H1 (cell line): ENCODE results near the gene PECR. TPM values are rescaled to one million over a fixed set of nuclear protein-coding genes. Genes with fewer than 3 reads are reported as not detected.

Experiments
- CTCF ChIA-PET: fragments of 300-600 bp; sonication (Branson Sonifier 250); formaldehyde crosslinking; loops from one replicate; lab custom pipeline; 2021; ENCODE audit not compliant: partially characterized antibody; lab: Charles Lee
- POLR2A ChIA-PET: fragments of 300-600 bp; sonication (Branson Sonifier 250); formaldehyde crosslinking; loops from one replicate; lab custom pipeline; 2021; ENCODE audit warnings: inconsistent platforms; ENCODE audit not compliant: partially characterized antibody; lab: Charles Lee
- DNase-seq, 2 experiments: peaks; one replicate each; pipeline versions ENCODE4 v3.0.0 to v3.0.0-alpha.2; 2010 to 2022; ENCODE audit warnings: low spot score in 2 of 2, low read depth in 1 of 2, mixed read lengths in 1 of 2
- FAIRE-seq: peaks from 2 replicates; lab custom pipeline; 2011; peaks lifted over from hg19 to GRCh38; lab: Jason Lieb, UNC
- H2AFZ ChIP-seq: 2 replicates; pipeline ENCODE4 v1.8.1; 2012; ENCODE audit warnings: low read length, inconsistent platforms
- H2AK5ac ChIP-seq: 2 replicates; pipeline ENCODE4 v1.6.1; 2013; ENCODE audit warnings: low read depth, low read length
- H2BK120ac ChIP-seq: replicated peaks from 2 replicates; pipeline ENCODE3; 2013; ENCODE audit warnings: low read depth, low read length, inconsistent platforms
- H2BK12ac ChIP-seq: 2 replicates; pipeline ENCODE4 v1.6.1; 2013; ENCODE audit warnings: low read depth, low read length
- H2BK15ac ChIP-seq: 2 replicates; pipeline ENCODE4 v1.6.1; 2013; ENCODE audit warnings: low read length
- H2BK20ac ChIP-seq: 2 replicates; pipeline ENCODE4 v1.6.1; 2013; ENCODE audit warnings: low read length
- H2BK5ac ChIP-seq: 2 replicates; pipeline ENCODE4 v1.6.1; 2013; ENCODE audit warnings: low read depth, low read length
- H3K14ac ChIP-seq: 2 replicates; pipeline ENCODE4 v1.6.1; 2013; ENCODE audit warnings: inconsistent platforms; ENCODE audit not compliant: insufficient read length
- H3K18ac ChIP-seq: 2 replicates; pipeline ENCODE4 v1.6.1; 2013; ENCODE audit warnings: low read length; ENCODE audit errors: extremely low read depth
- H3K23ac ChIP-seq: 2 replicates; pipeline ENCODE4 v1.6.1; 2013; ENCODE audit warnings: inconsistent platforms; ENCODE audit not compliant: insufficient read length
- H3K23me2 ChIP-seq: 2 replicates; pipeline ENCODE4 v1.6.1; 2013; ENCODE audit warnings: low read depth, low read length
- H3K27ac ChIP-seq: 2 replicates; pipeline ENCODE4 v1.6.1; 2011; ENCODE audit warnings: low read depth, low read length, inconsistent platforms
- H3K27me3 ChIP-seq, 4 experiments: replicated peaks in 1 of 4; 1 replicate in 1 of 4; 2 replicates in 3 of 4; pipeline versions ENCODE4 v1.6.1 to v1.8.1; 2011 to 2013; ENCODE audit warnings: low read length in 3 of 4, mild to moderate bottlenecking in 3 of 4, inconsistent platforms in 2 of 4, mixed read lengths in 2 of 4, moderate library complexity in 1 of 4; ENCODE audit not compliant: control insufficient read depth in 3 of 4, insufficient read depth in 3 of 4; ENCODE audit errors: extremely low read depth in 1 of 4
- H3K36me3 ChIP-seq, 4 experiments: 2 replicates each; pipeline versions ENCODE4 v1.6.1 to v1.8.1; 2011 to 2013; ENCODE audit warnings: mild to moderate bottlenecking in 4 of 4, low read length in 3 of 4, moderate library complexity in 2 of 4, control low read depth in 1 of 4, inconsistent platforms in 1 of 4; ENCODE audit not compliant: insufficient read depth in 4 of 4, control insufficient read depth in 2 of 4
- H3K4ac ChIP-seq: replicated peaks from 2 replicates; pipeline ENCODE3; 2013; ENCODE audit warnings: low read length, low read depth, mixed read lengths, inconsistent platforms; ENCODE audit not compliant: insufficient read length
- H3K4me1 ChIP-seq, 4 experiments: replicated peaks in 1 of 4; 1 replicate in 1 of 4; 2 replicates in 3 of 4; pipeline versions ENCODE4 v1.6.1 to v1.8.1; 2011 to 2013; ENCODE audit warnings: low read length in 3 of 4, inconsistent platforms in 2 of 4, mixed read lengths in 1 of 4; ENCODE audit not compliant: insufficient read depth in 4 of 4, control insufficient read depth in 3 of 4
- H3K4me2 ChIP-seq, 2 experiments: 2 replicates each; pipeline versions ENCODE4 v1.6.1 to v1.8.1; 2011 to 2013; ENCODE audit warnings: low read depth in 2 of 2, low read length in 2 of 2, control low read depth in 1 of 2, inconsistent platforms in 1 of 2, mild to moderate bottlenecking in 1 of 2; ENCODE audit not compliant: insufficient read depth in 1 of 2
- H3K4me3 ChIP-seq, 4 experiments: fragments of 200-600, 300-600 bp in 1 of 4; sonication (generic), shearing (Covaris generic), sonication (Bioruptor Twin) in 1 of 4; 2 replicates each; pipeline versions ENCODE4 v1.5.1 to v1.8.1; 2011 to 2016; ENCODE audit warnings: low read length in 4 of 4, low read depth in 3 of 4, control low read depth in 2 of 4, inconsistent platforms in 2 of 4, mild to moderate bottlenecking in 2 of 4, mixed read lengths in 1 of 4, moderate library complexity in 1 of 4; ENCODE audit not compliant: insufficient read depth in 2 of 4; ENCODE audit errors: extremely low read depth in 1 of 4
- H3K56ac ChIP-seq: replicated peaks from 2 replicates; pipeline ENCODE3; 2013; ENCODE audit warnings: low read depth, mild to moderate bottlenecking, mixed read lengths, low read length, inconsistent platforms; ENCODE audit not compliant: insufficient read length
- H3K79me1 ChIP-seq: 2 replicates; pipeline ENCODE4 v1.6.1; 2013; ENCODE audit warnings: low read depth, low read length, control low read depth
- H3K79me2 ChIP-seq, 2 experiments: 2 replicates each; pipeline versions ENCODE4 v1.6.1 to v1.8.1; 2012 to 2013; ENCODE audit warnings: low read length in 2 of 2, mild to moderate bottlenecking in 2 of 2, inconsistent platforms in 1 of 2; ENCODE audit not compliant: insufficient read depth in 2 of 2, control insufficient read depth in 1 of 2
- H3K9ac ChIP-seq, 4 experiments: replicated peaks in 1 of 4; 1 replicate in 1 of 4; 2 replicates in 3 of 4; pipeline versions ENCODE4 v1.6.1 to v1.8.1; 2011 to 2013; ENCODE audit warnings: low read depth in 3 of 4, low read length in 3 of 4, control low read depth in 2 of 4, mild to moderate bottlenecking in 2 of 4, moderate library complexity in 2 of 4, inconsistent platforms in 1 of 4; ENCODE audit errors: extremely low read depth in 1 of 4
- H3K9me3 ChIP-seq, 2 experiments: 2 replicates each; pipeline versions ENCODE4 v1.6.1 to v1.8.1; 2012 to 2013; ENCODE audit warnings: mild to moderate bottlenecking in 2 of 2, moderate library complexity in 2 of 2, control low read depth in 1 of 2, inconsistent platforms in 1 of 2, low read depth in 1 of 2, low read length in 1 of 2, mixed read lengths in 1 of 2; ENCODE audit not compliant: insufficient read depth in 2 of 2
- H4K20me1 ChIP-seq, 2 experiments: replicated peaks in 1 of 2; 2 replicates each; pipeline versions ENCODE3 to v1.8.1; 2011 to 2013; ENCODE audit warnings: inconsistent platforms in 2 of 2, low read length in 2 of 2, mild to moderate bottlenecking in 1 of 2; ENCODE audit not compliant: insufficient read depth in 2 of 2, control insufficient read depth in 1 of 2
- H4K5ac ChIP-seq: 2 replicates; pipeline ENCODE4 v1.6.1; 2013; ENCODE audit warnings: low read length, low read depth, mixed read lengths, inconsistent platforms; ENCODE audit not compliant: insufficient read length
- H4K8ac ChIP-seq: 2 replicates; pipeline ENCODE4 v1.8.0; 2013; ENCODE audit warnings: mild to moderate bottlenecking, moderate library complexity, low read length, inconsistent platforms; ENCODE audit not compliant: insufficient read depth; ENCODE audit errors: extremely low read depth
- H4K91ac ChIP-seq: replicated peaks from 2 replicates; pipeline ENCODE3; 2013; ENCODE audit warnings: low read length, mixed read lengths, inconsistent platforms; ENCODE audit not compliant: insufficient read length
- CHD2 ChIP-seq: IDR thresholded peaks from 2 replicates; pipeline ENCODE4 v1.6.1; 2012; ENCODE audit warnings: low read length, improper control_type of control experiment
- CTBP2 ChIP-seq: IDR thresholded peaks from 2 replicates; pipeline ENCODE4 v1.7.0; 2011; ENCODE audit warnings: borderline replicate concordance, mild to moderate bottlenecking, moderate library complexity, mixed read lengths, low read length; ENCODE audit not compliant: insufficient read depth, insufficient read length
- EZH2 ChIP-seq: fragments of 200-600 bp; sonication (generic); IDR thresholded peaks from 2 replicates; pipeline ENCODE4 v1.7.1; 2012; ENCODE audit warnings: low read depth, mild to moderate bottlenecking, moderate library complexity, low read length, inconsistent platforms; ENCODE audit not compliant: severe bottlenecking
- GABPA ChIP-seq: IDR thresholded peaks from 2 replicates; pipeline ENCODE4 v1.6.1; 2011; ENCODE audit warnings: mild to moderate bottlenecking, low read length, moderate library complexity, borderline replicate concordance; ENCODE audit not compliant: insufficient read depth
- JUN ChIP-seq: IDR thresholded peaks from 2 replicates; pipeline ENCODE4 v1.6.1; 2011; ENCODE audit warnings: low read depth, mild to moderate bottlenecking, improper control_type of control experiment, low read length
- JUND ChIP-seq: IDR thresholded peaks from 2 replicates; pipeline ENCODE4 v1.6.1; 2011; ENCODE audit warnings: mild to moderate bottlenecking, improper control_type of control experiment, low read length
- KDM1A ChIP-seq: fragments of 200-600, 300-600 bp; sonication (generic); IDR thresholded peaks from 2 replicates; pipeline ENCODE4 v1.7.1; 2016; ENCODE audit warnings: mild to moderate bottlenecking, low read length, borderline replicate concordance
- NRF1 ChIP-seq: IDR thresholded peaks from 2 replicates; pipeline ENCODE4 v1.6.1; 2011; ENCODE audit warnings: mild to moderate bottlenecking, low read depth, low read length, improper control_type of control experiment
- POLR2AphosphoS5 ChIP-seq: IDR thresholded peaks from 2 replicates; pipeline ENCODE4 v1.6.1; 2011; ENCODE audit warnings: low read depth, low read length
- POU5F1 ChIP-seq: IDR thresholded peaks from 2 replicates; pipeline ENCODE4 v1.6.1; 2011; ENCODE audit warnings: low read depth, mild to moderate bottlenecking, low read length, moderate library complexity
- RBBP5 ChIP-seq: IDR thresholded peaks from 2 replicates; pipeline ENCODE4 v1.7.1; 2012; ENCODE audit warnings: low read depth, mild to moderate bottlenecking, inconsistent platforms, low read length, moderate library complexity, borderline replicate concordance
- RXRA ChIP-seq: IDR thresholded peaks from 2 replicates; pipeline ENCODE4 v1.6.1; 2011; ENCODE audit warnings: low read depth, mild to moderate bottlenecking, low read length, moderate library complexity; ENCODE audit not compliant: insufficient read depth
- TAF1 ChIP-seq: IDR thresholded peaks from 2 replicates; pipeline ENCODE4 v1.6.1; 2011; ENCODE audit warnings: mild to moderate bottlenecking, low read depth, low read length
- TCF12 ChIP-seq: IDR thresholded peaks from 2 replicates; pipeline ENCODE4 v1.6.1; 2011; ENCODE audit warnings: low read depth, mild to moderate bottlenecking, low read length
- ZNF274 ChIP-seq: IDR thresholded peaks from 2 replicates; pipeline ENCODE4 v1.7.0; 2012; ENCODE audit warnings: low read length, borderline replicate concordance; ENCODE audit errors: extremely low read depth
- WGBS, 2 experiments: shearing (Covaris generic) in 1 of 2; methylation state at CpG; one replicate each; pipeline versions ENCODE4 v1.1.6 to v1.1.7; 2013 to 2015; ENCODE audit warnings: low lambda C conversion rate in 2 of 2, mixed read lengths in 2 of 2, inconsistent platforms in 1 of 2, low coverage in 1 of 2, missing lambda C conversion rate in 1 of 2; ENCODE audit not compliant: insufficient replicate concordance in 2 of 2, insufficient coverage in 1 of 2, insufficient read length in 1 of 2; ENCODE audit errors: extremely low coverage in 1 of 2, missing lambda C conversion rate in 1 of 2; 5-methylcytosine and 5-hydroxymethylcytosine counted together
- polyA plus RNA-seq, 7 experiments: library from polyadenylated mRNA; depleted of rRNA in 3 of 7; stranded (reverse) in 5 of 7; unstranded in 2 of 7; fragments of >200 nt in 5 of 7; fragments of 200-250 nt in 2 of 7; gene quantifications; 1 replicate in 5 of 7; 2 replicates in 1 of 7; 4 replicates in 1 of 7; pipeline versions ENCODE4 v1.2.1 to v1.2.3, GENCODE V29; 2011 to 2013; ENCODE audit warnings: missing spikeins in 2 of 7, mixed read lengths in 2 of 7
- total RNA-seq: library from RNA; stranded (reverse); fragmentation: NEBNext Ultra II Directional; extraction: Animal tissue kit (Norgen Biotek cat#: 25700); gene quantifications from 2 replicates; pipeline ENCODE4 v1.2.1, GENCODE V29; 2021

The PECR gene
- total and polyA plus RNA-seq, 2 of the 8 experiments (the other 6 are each of a cell fraction or from before 2014, with no cell fraction given): 15.9 to 19.2 TPM

DNA sequence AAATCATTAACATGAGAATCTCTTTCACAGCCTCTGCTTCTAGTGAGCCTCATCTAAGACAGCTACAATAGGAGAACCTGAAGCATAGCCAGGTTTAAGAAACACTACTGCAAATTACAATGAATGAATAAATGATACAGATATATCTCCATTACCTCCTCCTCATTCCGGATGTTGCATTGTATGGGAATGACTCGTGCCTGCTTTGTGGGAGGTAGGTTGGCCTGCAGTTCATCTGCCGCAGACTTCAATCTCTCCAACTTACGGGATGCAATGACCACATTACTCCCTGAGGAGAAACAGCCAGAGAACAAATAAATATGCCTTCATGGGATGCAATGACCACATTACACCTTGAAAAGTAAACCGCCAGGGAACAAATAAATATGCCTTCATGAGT is 15.4 kb downstream of the PECR start:
- H3K36me3 ChIP-seq: peaks cover 0 to 20% (median 5%) of the 10 kb centered on the region in 4 experiments; a peak in 4 of 8 replicates
- no peak overlapping the region for H2BK5ac ChIP-seq
- H3K14ac ChIP-seq: no peak overlapping the region
- H3K9ac ChIP-seq: no peak overlapping the region
- no peak overlapping the region for H4K8ac ChIP-seq
- H4K91ac ChIP-seq: no peak overlapping the region
- H2AFZ ChIP-seq: no peak overlapping the region
- H2AK5ac ChIP-seq: no peak overlapping the region
- 91% methylated on average over 5 of the region's 5 CpGs; no CpG with 5 or more reads in 1 of the 2 experiments for WGBS, 2 experiments
- no peak overlapping the region for H2BK15ac ChIP-seq
- H2BK12ac ChIP-seq: no peak overlapping the region
- TF ChIP-seq ZNF274 (no peak), TCF12 (no peak), GABPA (no peak), NRF1 (no peak), CTBP2 (no peak), JUN (no peak), RBBP5 (no peak), JUND (no peak), CHD2 (no peak), KDM1A (no peak), RXRA (no peak), POLR2AphosphoS5 (no peak), TAF1 (no peak), POU5F1 (no peak), EZH2 (no peak)
- TF ChIP-seq, all 59 proteins: peak for 0
- Histone ChIP-seq H3K9me3 (no peaks in the 10 kb centered on the region), H3K79me2 (no peaks in the 10 kb centered on the region), H3K23ac (no peak overlapping the region), H3K23me2 (no peaks in the 10 kb centered on the region), H3K18ac (no peak overlapping the region), H3K4ac (no peak overlapping the region), H3K56ac (no peak overlapping the region), H3K4me1 (peaks cover 0 to 3% (median under 1%) of the 10 kb centered on the region in 4 experiments; a peak in 1 of 7 replicates), H4K20me1 (no peaks in the 10 kb centered on the region), H2BK120ac (no peak overlapping the region), H4K5ac (no peak overlapping the region), H3K27ac (no peak overlapping the region), H3K27me3 (no peaks in the 10 kb centered on the region), H2BK20ac (no peak overlapping the region), H3K4me2 (no peak overlapping the region), H3K4me3 (no peak overlapping the region), H3K79me1 (peaks cover 2% of the 10 kb centered on the region; the same call in 1 of the 2 replicates)
- POLR2A ChIA-PET: interaction anchor here (0.9 to 2.6 kb wide), 6 partner anchors 11 to 57 kb away, joined by 3 to 6 read pairs (median 3); partner anchors contain the start of gene XRCC5
- FAIRE-seq (no peak), DNase-seq (no peak)
- CTCF ChIA-PET: interaction anchor here (0.8 to 1.5 kb wide), 8 partner anchors 11 to 48 kb away, joined by 3 to 5 read pairs (median 4); partner anchors contain the start of genes PECR and TMEM169
